ELR (cell line): ENCODE measurements around the gene IQCH.

ENCODE experiments used
- DNase-seq: peaks from one replicate; pipeline ENCODE4 v3.0.0-alpha.2; 2015; ENCODE audit warnings: low read depth

The IQCH gene

GRCh38 chr15:67537771-67538170 is 283.2 kb downstream of the IQCH start:
- no peak for DNase-seq

GRCh38 chr15:67542420-67543347 is 288.1 kb downstream of the IQCH start, which contains the start of gene MAP2K5:
TSS of gene MAP2K5 (plus strand) at chr15:67542703. CDS start at chr15:67543336, 633 bp downstream.
- DNase-seq: peak; percentile 82

- peak; percentile 32 for DNase-seq
These were observed 288.7 kb downstream of the IQCH start for GRCh38 chr15:67543348-67543718.

DNA sequence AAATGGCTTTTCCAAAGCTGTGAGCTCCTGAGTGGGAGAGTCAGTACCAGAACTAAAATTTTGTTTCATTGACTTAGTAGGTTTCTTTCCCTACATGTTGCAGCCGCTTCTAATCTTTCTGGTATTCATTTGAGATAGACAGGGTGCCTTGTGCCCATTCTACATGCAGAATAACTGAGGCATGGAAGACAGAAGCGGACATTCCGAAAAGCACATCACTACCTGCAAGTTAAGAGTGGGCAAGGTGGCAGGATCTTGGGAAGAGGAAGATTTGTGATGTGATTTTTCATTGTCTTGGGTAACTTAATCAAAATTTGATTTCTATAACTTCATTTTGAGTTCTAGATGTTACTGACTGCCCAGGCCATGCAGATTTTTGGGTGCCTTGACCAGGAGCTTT is 289.9 kb downstream of the IQCH start:
- no peak for DNase-seq

DNA sequence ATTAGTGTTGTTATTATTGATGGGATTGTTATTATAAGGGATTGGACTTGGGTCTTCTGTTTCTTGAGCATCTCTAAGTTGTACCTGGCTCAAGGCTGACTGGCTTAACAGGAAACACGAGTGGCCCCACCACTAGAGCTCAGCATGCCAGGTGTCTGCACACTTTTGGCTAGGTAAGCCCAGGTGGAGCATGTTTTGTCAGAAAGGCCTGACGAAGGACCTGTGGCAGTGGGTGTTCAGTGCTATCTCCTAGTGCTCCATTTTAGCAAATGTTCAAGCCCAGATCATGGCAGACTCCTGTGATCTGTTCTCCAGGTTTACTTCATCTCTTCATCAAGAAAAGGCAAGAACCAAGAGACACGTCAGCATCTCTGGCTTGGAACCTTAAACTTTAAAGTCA is 291.3 kb downstream of the IQCH start:
- no peak for DNase-seq

- no peak for DNase-seq
These were observed 292.5 kb downstream of the IQCH start for GRCh38 chr15:67547064-67547463.

DNA sequence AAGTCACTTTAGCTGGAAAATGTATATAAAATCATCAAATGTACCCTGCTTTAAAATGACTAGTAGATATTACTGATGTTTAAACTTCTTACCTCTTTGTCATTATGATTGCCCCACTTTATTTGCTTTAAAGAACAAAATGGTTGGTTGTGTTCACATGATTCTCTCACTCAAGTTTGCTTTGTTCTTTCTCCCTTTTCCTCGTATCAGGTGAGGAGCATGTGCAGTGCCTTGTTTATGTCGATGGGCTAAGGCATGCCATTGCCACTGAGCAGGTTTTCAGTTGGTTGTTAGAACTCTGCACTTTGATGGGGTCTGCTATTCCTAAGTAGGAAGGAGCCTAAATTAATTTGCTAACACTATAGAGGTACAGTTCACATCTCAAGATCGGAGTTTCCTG is 293.2 kb downstream of the IQCH start:
- no peak for DNase-seq

- DNase-seq: peak; percentile 68
These were observed 293.8 kb downstream of the IQCH start for GRCh38 chr15:67548236-67548852.

GRCh38 chr15:67548862-67549651 is 294.5 kb downstream of the IQCH start:
- DNase-seq: no peak

GRCh38 chr15:67549736-67550135 is 295.1 kb downstream of the IQCH start:
- no peak for DNase-seq

DNA sequence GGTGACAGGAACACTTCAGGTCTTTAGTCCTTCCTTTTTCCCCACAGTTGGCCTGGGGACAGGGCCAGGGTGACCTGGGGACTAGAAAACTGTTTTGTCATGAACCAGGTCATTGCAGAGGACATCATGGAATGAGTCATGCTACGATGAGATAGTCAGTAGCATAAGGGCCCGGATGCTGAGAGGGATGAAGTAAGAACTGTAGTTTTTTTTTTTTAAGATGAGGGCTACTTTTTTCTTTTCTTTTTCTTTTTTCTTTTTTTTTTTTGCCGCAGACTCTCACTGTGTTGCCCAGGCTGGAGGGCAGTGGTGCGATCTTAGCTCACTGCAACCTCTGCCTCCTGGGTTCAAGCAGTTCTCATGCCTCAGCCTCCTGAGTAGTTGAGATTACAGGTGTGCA is 295.9 kb downstream of the IQCH start:
- peak; percentile 60 for DNase-seq

GRCh38 chr15:67551207-67551743 is 296.7 kb downstream of the IQCH start:
- DNase-seq: no peak
